ENCODE results near the gene MSI2.

The MSI2 gene

GRCh38 chr17:57559226-57559625 is 302.9 kb downstream of the MSI2 start:
- CTCF ChIA-PET = no interaction called here
- POLR2A ChIA-PET (ENCODE audit: low non-redundant PET) = interaction anchor here (0.6 kb wide), 1 partner anchor 10 kb away, joined by 9 read pairs; no protein-coding TSS in a partner anchor
- DNase-seq (ENCODE audit: low spot score) = no peak
- no peak for TF ChIP-seq CTCF (conservative IDR thresholded peaks at IDR 0.05; ENCODE audit: low read depth)
- peak overlapping the region; percentile 2; the same call in 1 of the 2 replicates for H3K27ac ChIP-seq

- no peak for DNase-seq (ENCODE audit: low spot score)
These were observed 303.5 kb downstream of the MSI2 start for GRCh38 chr17:57559634-57560318.

GRCh38 chr17:57560319-57560705 is 304.0 kb downstream of the MSI2 start:
- H3K27ac ChIP-seq = no peak overlapping the region
- no peak for TF ChIP-seq CTCF (conservative IDR thresholded peaks at IDR 0.05; ENCODE audit: low read depth)
- DNase-seq (ENCODE audit: low spot score) = no peak
- CTCF ChIA-PET = interaction anchor here (0.6 kb wide), 1 partner anchor 154 kb away, joined by 3 read pairs; no protein-coding TSS in a partner anchor
- POLR2A ChIA-PET (ENCODE audit: low non-redundant PET) = no interaction called here

More at GRCh38 chr17:57559634-57560318, 303.5 kb downstream of the MSI2 start:
- peak overlapping the region; percentile 2; the same call in 1 of the 2 replicates for H3K27ac ChIP-seq
- TF ChIP-seq CTCF (conservative IDR thresholded peaks at IDR 0.05; ENCODE audit: low read depth) = no peak
- ChIA-PET CTCF (no interaction called here), POLR2A (ENCODE audit: low non-redundant PET) (interaction anchor here (0.6 kb wide), 1 partner anchor 10 kb away, joined by 9 read pairs; no protein-coding TSS in a partner anchor)

GRCh38 chr17:57561072-57561861 is 304.9 kb downstream of the MSI2 start:
- ChIA-PET CTCF (interaction anchor here (0.6 kb wide), 1 partner anchor 155 kb away, joined by 3 read pairs; no protein-coding TSS in a partner anchor), POLR2A (ENCODE audit: low non-redundant PET) (no interaction called here)
- no peak for TF ChIP-seq CTCF (conservative IDR thresholded peaks at IDR 0.05; ENCODE audit: low read depth)
- no peak overlapping the region for H3K27ac ChIP-seq
- no peak for DNase-seq (ENCODE audit: low spot score)

GRCh38 chr17:57562184-57562698 is 305.9 kb downstream of the MSI2 start:
- ChIA-PET CTCF (no interaction called here), POLR2A (ENCODE audit: low non-redundant PET) (no interaction called here)
- TF ChIP-seq CTCF (conservative IDR thresholded peaks at IDR 0.05; ENCODE audit: low read depth) = no peak
- DNase-seq (ENCODE audit: low spot score) = no peak
- no peak overlapping the region for H3K27ac ChIP-seq

GRCh38 chr17:57563958-57564357 is 307.6 kb downstream of the MSI2 start:
- DNase-seq (ENCODE audit: low spot score) = no peak
- ChIA-PET CTCF (no interaction called here), POLR2A (ENCODE audit: low non-redundant PET) (no interaction called here)
- no peak overlapping the region for H3K27ac ChIP-seq
- no peak for TF ChIP-seq CTCF (conservative IDR thresholded peaks at IDR 0.05; ENCODE audit: low read depth)
